AG08395 (cell line): ENCODE results near the gene ELL3.
"Not testable (repeated sequence)": the region's sequence is repeated elsewhere in the genome, so short reads cannot be mapped to it uniquely, and the experiment has no call there.

Experiments used
- DNase-seq: peaks from one replicate; pipeline ENCODE4 v3.0.0; 2012; ENCODE audit warnings: mixed read lengths, low spot score

ELL3 gene

GRCh38 chr15:43776718-43777266 is at the start of gene ELL3:
TSS of gene ELL3 (minus strand) at chr15:43776966. CDS start at chr15:43776901, 65 bp downstream.
- DNase-seq = peak; percentile 76

GRCh38 chr15:43826029-43826507 is 49.3 kb upstream of the ELL3 start:
- DNase-seq = no peak

- not testable (repeated sequence) for DNase-seq
Measured at GRCh38 chr15:43825305-43825704, 48.5 kb upstream of the ELL3 start.

GRCh38 chr15:43824302-43825246 is 47.8 kb upstream of the ELL3 start, which contains the start of gene MFAP1:
TSS of gene MFAP1 (minus strand) at chr15:43824690. CDS start at chr15:43824569, 121 bp downstream.
- peak; percentile 99 for DNase-seq

GRCh38 chr15:43821505-43821904 is 44.7 kb upstream of the ELL3 start:
- no peak for DNase-seq

- not testable (repeated sequence) for DNase-seq
Measured at GRCh38 chr15:43815064-43815463, 38.3 kb upstream of the ELL3 start.

- DNase-seq = no peak
Measured at GRCh38 chr15:43808960-43809678, 32.4 kb upstream of the ELL3 start.

GRCh38 chr15:43808435-43808950 is 31.7 kb upstream of the ELL3 start:
- no peak for DNase-seq

- DNase-seq = not testable (repeated sequence)
Measured at GRCh38 chr15:43802676-43803075, 25.9 kb upstream of the ELL3 start.

- DNase-seq = peak; percentile 89
Measured at GRCh38 chr15:43800286-43801141, 23.7 kb upstream of the ELL3 start, which contains the start of gene HYPK. TSS of gene HYPK (plus strand) at chr15:43800599. CDS start at chr15:43800623, 24 bp downstream.

GRCh38 chr15:43799945-43800285 is 23.1 kb upstream of the ELL3 start, which contains the start of gene SERINC4:
TSS of gene SERINC4 (minus strand) at chr15:43800220. CDS start at chr15:43799986, 234 bp downstream.
- no peak for DNase-seq

- no peak for DNase-seq
Measured at GRCh38 chr15:43799209-43799944, 22.6 kb upstream of the ELL3 start.

GRCh38 chr15:43796566-43796965 is 19.8 kb upstream of the ELL3 start:
- no peak for DNase-seq

GRCh38 chr15:43795997-43796396 is 19.2 kb upstream of the ELL3 start:
- DNase-seq = no peak

- no peak for DNase-seq
Measured at GRCh38 chr15:43795197-43795596, 18.4 kb upstream of the ELL3 start.

- peak; percentile 28 for DNase-seq
Measured at GRCh38 chr15:43794269-43795037, 17.7 kb upstream of the ELL3 start.

- no peak for DNase-seq
Measured at GRCh38 chr15:43793647-43794046, 16.9 kb upstream of the ELL3 start.

- DNase-seq = peak; percentile 57
Measured at GRCh38 chr15:43792761-43793476, 16.2 kb upstream of the ELL3 start.
